Midbrain (tissue), 1 donor: ENCODE data around the gene MAP3K20.
"Not testable (repeated sequence)": the region's sequence is repeated elsewhere in the genome, so short reads cannot be mapped to it uniquely, and the experiment has no call there.

ENCODE experiments used
- DNase-seq: peaks from one replicate; lab custom pipeline; 2025; lab: John Stamatoyannopoulos, UW

The MAP3K20 gene

DNA sequence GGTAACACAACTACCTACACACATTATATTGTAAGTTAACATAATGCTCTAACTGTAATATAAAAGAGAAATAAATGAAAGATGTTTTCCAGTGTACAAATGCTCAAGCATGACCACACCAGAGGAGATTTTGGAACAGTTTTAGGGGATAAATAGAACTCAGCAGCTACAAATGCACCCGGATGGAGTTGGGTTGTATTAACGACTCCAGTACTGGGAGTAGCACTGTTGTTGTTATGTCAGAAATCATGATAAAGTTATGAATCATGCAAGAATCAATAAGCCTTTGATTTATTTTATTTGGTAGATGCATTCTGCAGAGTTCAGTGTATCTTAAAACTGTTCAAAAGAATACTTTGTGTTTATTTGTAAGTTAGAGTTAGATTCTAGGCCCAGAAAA lies 126.9 kb downstream of the MAP3K20 start:
- DNase-seq = no peak

DNA sequence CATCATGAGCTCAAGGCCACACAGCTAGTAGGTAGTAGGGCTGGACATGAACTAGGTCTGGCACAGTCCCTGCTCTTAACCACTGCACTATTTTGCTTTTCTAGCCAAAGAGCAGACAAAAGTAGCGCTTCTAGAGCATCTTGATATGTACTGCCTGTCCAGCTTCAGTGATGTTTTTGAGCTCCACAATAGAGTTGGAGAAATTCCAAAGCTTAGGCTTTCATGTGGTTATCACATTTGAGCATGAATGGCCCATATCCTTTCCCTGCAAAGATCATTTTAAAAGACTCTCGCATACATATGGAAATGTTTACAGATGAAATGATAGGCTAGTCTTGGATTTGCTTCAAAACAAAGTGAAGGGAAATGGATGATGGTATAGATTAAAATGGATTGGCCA lies 128.7 kb downstream of the MAP3K20 start:
- no peak for DNase-seq

DNA sequence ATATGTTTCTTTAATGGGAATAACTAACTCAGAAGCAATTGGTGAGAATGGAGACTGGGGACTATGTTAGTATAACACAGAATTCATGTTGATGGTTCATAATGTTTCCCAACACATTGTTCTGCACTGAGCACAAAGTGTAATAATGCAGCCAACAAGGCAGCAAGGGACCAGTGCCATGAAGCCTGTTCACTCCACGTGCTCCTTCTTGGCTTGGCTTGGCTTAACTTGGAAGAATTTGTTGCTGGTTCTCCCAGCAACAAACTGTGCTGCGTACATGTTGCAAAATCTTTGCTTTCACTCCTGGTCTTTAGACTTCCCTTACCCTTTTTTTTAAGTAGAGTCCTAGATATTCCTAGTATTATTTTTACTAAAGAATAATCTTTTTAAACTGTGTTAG lies 129.7 kb downstream of the MAP3K20 start:
- peak; percentile 68 for DNase-seq

DNA sequence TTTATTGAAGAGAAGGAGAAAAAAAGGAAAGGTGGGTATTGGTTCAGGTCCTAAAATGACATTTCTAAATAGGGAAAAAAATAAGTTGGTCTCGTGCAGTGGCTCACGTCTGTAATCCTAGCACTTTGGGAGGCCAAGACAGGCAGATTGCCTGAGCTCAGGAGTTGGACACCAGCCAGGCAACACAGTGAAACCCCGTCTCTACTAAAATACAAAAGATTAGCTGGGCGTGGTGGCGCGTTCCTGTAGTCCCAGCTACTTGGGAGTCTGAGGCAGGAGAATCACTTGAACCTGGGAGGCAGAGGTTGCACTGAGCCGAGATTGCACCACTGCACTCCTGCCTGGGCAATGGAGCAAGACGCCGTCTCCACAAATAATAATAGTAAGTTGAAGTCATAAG lies 131.5 kb downstream of the MAP3K20 start:
- not testable (repeated sequence) for DNase-seq

DNA sequence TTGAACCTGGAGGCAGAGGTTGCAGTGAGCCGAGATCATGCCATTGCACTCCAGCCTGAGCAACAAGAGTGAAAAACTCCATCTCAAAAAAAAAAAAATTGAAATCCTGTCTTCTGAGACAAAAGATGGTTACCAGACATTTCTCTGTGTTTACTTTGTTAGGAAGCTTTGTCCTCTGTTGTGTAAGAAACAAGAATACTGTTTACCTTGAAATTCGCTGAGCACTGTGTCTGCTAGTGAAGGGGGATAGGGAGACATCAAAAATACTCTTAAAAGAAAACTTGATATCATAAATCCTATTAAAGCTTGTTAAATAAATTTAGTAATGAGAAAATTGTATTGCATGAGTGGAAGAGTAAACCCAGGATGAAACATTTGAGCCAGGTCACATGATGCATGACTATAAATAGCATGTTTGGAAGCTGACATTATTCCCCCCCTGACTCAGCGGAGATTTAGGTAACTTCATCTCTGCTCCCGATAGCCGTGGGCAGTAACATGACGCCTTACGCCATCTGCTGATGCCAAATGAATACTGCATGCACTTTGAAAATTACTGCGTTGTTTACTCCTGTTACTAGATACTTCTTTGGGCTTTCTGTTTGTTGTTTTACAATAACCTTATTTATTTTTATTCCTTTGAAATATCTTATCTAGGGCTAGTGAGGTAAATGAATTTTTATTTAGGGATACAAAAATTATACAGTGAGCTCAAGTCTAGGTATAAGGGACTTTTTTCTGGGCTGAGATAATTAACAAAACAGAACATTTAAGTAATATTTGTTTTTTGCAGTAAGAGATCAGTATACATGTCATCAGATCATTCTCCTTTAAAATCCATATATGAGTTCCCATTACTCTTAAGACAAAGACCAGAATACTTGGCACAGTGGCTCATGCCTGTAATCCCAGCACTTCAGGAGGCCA lies 134.9 kb downstream of the MAP3K20 start:
- DNase-seq = peak; percentile 74

DNA sequence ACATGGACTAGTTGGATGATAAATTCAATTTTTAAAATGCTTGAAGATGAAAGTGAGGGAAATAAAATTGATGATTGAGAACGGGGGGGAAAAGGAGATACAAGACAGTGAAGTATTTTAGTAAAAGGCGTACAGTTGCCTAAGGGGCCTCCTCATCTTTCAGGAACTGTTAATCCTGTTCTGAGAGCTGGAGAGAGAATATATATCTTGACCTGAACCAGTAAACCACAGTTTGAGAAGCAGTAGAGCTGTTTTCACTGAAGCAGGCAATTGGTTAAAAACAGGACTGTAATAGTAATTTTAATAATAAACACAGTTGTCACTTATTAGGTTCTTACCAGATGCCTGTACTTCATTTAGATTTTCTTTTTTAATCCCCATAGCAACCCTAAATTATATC lies 137.5 kb downstream of the MAP3K20 start:
- no peak for DNase-seq

DNA sequence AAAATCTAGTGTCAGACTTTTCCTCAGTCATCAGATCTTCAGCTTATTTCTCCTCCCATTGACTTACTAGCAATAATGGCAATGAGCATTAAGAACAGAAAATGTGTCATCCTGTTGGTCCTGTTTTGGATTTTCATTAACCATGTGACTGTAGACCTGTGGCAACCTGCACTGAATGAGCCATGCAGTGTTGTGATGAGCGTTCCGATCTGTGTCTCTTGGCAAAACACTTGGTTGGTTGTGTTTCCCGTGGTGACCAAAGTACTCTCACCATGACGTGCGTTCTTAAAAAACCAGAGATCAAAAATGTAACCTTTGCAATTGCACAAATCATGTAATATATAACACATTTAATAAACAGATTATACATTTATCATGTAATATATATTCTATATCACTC lies 138.6 kb downstream of the MAP3K20 start:
- DNase-seq = no peak

DNA sequence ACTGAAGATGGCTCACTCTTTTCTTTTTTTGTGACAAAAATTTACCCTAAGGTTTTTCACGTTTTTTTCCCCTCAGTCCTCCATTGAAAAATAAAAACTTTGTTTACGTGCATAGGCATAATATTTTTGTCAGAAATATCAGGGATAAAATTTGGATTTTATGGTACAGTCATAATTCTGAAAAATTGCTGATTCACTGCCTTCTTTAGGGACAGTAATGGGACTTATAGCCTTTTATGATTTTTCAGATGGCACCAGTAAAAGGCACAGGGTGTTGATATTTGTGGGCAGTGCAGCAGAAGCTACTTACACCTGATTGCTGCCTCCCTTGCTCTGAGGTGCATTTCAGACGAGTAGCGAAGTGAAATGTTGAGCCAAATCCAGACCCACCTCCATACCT lies 139.7 kb downstream of the MAP3K20 start:
- DNase-seq = no peak

DNA sequence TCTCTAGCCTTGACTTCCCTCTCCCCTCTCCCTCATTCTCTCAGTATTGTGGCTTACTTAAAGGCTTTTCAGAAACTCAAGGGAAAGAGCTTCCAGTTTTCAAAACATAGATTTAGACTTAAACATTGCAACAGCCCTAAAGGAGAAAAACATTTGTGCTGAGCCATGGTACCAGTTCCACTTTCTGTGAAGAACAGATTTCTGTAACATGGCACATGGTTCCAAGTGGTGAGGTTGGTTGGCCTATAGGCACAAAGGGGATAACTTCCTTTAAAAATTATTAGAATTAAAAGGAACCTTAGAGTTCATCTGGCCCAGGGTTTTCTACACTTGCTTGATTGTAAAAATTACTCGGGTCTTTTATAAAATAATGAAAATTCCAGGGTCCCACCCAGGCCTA lies 140.4 kb downstream of the MAP3K20 start:
- no peak for DNase-seq

DNA sequence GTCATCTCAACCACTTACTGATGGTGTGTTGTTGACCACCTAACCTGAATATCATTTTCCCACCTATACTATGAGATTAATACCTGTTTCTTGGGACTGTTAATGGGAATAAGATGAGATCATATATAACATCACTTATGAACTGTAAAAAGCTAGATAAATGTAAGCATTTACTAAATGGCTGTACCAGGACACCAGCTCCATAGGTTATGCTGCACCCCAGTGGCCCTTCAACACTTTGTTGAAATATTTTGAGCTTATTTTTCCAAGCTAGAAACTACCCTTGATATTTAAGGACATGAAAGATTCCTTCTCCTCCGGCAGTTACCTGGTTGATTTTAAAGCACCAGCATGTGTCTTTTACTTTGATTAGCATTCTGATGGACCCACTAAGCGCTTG lies 141.0 kb downstream of the MAP3K20 start:
- DNase-seq = no peak

DNA sequence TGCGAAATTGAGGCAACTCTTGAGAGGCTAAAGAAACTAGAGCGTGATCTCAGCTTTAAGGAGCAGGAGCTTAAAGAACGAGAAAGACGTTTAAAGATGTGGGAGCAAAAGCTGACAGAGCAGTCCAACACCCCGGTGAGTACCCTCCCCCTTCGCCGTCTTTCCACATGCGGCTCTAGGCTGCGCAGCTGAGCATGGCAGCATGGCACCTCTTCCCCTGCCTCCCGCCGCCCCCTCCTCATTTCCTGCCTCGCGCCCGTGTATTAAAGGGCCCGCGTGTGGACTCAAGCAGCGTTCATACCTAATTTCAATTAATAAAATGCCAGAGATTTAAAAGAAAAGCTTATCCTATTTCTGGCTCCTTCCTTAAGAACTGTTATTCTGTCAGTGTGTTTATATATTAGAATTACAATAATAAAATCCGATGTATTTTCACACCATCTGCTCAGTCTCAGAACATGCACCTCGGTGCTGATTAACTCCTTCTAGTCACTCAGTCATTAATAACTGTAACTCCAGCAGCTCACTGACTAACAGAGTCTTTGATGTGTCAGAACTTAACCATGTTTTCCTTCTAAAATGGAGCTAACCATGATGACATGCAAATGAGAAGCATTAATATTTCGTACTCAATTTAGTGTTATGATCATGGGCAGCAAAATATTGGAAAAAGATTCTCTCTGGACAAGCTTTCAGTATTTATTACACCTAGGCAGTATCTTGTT lies 141.6 kb downstream of the MAP3K20 start:
- no peak for DNase-seq

DNA sequence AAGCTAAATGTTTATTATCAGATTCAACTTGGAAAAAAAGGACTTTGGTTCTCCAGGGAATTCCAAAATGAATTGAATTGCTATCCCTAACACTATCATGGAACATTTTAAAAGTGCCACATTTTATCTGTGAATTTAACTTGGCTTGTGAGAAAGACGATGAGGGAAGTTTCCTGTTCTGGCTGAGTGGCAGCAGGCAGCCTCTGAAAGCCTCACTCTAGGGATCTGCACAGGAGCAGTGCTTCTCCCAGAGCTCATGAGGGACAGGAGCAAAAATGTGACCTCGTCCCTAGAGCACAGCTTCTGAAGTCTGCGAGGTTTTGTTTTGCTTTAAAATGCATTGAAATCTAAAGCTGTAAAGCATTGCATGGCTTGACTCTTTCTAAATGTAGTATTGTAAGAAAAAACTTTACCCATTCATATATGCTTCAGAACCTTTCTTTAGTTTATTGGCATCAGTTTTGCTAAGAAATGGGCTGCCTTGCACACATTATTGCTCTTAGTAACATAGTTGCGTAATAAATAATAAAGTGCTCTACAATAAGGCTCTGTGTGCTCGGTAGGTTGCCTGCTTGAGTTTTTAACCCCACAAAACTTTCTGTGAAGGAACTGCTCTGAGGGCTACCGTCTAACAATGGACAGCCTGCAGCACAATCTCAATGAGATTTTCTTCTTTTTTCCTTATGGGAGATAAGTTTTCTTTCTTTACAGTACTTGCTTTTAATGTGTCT lies 142.8 kb downstream of the MAP3K20 start:
- no peak for DNase-seq

DNA sequence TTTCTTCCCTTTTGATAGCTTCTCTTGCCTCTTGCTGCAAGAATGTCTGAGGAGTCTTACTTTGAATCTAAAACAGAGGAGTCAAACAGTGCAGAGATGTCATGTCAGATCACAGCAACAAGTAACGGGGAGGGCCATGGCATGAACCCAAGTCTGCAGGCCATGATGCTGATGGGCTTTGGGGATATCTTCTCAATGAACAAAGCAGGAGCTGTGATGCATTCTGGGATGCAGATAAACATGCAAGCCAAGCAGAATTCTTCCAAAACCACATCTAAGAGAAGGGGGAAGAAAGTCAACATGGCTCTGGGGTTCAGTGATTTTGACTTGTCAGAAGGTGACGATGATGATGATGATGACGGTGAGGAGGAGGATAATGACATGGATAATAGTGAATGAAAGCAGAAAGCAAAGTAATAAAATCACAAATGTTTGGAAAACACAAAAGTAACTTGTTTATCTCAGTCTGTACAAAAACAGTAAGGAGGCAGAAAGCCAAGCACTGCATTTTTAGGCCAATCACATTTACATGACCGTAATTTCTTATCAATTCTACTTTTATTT lies 145.6 kb downstream of the MAP3K20 start:
- no peak for DNase-seq

DNA sequence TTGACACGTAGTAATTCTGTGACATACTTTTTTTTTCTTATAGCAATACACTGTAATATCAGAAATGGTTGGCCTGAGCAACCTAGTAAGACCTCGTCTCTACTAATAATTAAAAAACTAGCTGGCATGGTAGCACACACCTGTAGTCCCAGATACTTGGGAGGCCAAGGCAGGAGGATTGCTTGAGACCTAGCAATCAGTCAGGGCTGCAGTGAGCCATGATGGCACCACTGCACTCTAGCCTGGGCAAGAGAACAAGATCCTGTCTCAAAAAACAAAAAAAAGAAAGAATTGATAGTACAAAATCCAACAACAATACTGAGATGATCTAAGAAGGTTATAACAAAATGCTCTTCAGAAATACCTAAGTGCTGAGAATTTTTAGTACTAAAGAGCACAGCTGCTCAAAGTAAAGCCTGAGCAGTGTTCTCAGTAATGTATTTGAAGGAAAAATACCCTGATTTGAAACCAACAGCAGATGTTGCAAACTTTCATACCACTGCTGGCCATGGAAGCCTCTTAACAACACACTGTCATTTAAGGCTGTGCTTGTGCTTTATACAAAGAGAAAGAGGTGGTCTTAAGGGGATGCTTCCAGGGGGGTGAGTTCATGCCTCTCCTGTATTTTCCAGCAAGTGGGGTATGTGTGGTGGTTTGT lies 146.4 kb downstream of the MAP3K20 start:
- DNase-seq = no peak

DNA sequence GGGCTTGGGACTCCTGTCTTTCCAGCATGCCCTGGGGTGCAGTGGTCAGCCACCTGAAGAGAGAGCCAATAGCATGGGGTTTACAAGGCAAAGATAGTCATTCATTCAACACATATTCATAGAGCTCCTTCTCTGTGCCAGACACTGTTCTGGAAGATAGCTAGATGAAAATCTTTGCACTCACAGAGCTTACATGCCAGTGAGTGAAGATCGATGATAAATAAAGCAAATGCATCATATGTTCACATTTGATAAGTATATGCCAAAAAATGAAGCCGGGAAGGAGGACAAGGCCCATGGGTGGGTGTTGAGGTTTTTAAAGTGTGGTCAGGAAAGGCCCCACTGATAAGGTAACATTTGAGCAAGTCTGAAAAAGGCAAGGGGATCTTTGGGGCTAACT lies 148.2 kb downstream of the MAP3K20 start:
- DNase-seq = no peak

DNA sequence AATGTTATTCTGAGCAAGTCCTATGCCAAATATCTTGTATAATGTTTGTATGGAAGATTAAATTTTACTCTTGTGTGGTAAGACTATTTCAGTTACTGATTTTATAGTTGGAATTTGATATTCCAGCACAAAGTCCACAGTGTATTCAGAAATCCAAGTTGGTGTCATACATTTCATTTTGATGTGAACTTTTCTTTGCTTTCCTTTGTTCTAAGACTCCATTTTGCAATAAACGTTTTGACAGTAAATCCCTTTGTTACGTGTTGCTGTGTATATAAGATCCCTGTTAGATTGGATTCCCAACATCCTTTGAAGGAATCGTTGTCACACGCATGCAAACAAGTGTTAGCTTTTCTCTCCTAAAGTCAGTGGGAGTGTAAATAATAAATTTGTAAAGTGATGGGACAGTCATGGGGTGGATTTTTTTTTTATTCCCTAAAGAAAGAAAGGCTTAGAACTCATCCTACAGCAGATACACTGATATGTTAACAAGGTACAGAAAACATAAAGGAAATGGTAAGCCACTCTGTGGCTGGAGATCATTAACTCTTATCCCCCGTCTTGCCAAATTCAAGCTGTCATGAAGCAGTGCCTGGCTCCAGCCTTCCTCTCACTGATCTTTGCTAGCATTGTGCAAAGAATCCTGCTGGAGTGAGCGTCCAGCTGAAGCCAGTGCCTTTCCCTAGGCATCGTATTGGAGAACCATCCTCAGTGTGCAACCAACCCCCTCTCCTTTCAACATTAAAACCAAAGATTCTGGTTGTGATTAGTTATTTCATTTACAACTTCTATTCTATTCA lies 151.5 kb downstream of the MAP3K20 start:
- DNase-seq = no peak

DNA sequence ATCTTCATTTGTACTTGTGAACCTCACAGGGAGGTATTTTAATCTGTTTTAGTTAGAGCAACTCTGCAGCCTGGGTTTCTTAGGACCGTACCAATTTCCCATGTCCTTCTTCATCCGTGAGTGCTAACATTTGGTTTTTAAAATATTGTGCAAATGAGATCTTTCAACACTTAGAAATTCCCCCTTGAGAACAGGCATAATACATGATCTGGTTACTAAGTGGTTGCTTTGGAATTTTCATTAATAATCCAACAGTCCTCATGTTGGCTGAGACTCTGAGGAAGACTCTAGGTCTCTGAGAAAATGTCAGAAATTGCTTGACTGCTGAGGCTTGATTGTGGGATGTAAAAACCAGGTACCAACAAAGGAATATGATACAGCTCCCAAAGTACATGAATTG lies 153.4 kb downstream of the MAP3K20 start:
- DNase-seq = no peak

DNA sequence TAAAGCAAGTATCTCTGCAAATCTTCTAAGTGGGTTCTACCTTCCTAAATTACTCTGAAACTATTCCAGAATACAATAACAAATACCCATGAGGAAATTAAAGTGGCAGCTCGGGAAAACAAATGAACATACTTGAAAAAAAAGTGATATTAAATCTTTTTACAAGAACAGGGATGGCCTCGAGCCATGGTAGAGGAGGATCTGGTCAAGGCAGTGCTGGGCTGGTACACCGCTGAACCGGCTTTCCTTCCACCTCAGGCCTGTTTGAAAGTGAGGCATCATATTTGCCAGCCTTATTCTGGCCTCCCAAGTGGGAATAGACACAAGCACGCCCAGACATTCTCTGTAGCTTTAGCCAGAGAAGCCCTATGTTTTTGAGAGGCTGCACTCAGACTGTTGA lies 154.5 kb downstream of the MAP3K20 start:
- DNase-seq = no peak

DNA sequence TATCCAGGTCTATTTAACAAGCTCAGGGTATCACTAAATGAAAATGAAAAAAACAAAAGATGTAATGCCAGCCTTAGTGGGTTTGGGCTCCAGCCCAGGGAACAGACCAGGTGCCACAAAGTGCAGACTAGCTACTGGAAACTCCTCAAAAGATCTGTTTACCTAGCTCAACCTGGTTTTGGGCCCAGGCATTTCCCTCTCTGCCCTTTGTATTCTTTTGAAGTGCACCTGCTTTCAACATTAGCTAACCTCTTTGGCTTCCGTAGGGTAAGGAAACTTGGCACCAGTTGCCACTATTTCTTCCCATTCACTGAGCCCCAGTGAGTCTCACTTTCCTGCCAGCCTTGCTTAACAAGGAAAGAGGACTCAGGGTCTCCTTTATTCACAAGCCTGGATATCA lies 155.4 kb downstream of the MAP3K20 start:
- DNase-seq = no peak

DNA sequence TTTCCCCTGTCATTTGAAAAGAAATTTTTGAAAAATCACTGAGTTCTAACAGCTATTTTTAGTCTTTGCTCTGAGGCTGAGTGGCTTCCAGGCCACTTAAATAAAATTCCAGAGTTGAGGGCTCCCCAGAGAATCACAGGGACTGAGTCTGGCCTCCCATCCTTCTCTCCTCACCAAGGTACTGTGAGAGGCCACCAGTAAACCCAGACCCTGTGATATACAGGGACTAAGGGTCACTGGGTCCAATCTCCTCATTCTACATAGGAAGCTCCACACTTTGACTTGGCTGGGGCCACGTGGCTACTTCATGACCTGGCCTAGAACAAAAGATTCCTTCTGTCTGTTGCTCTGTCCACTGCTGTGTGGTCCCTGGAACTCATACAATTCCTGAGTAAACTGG lies 155.8 kb downstream of the MAP3K20 start:
- no peak for DNase-seq
